HG03439 (cell line): Measurements from ENCODE around the gene BCAS4.
"Not testable (repeated sequence)": the region's sequence is repeated elsewhere in the genome, so short reads cannot be mapped to it uniquely, and the experiment has no call there.

ENCODE experiments used
- ATAC-seq: cut with Tn5 transposase; IDR thresholded peaks from one replicate; pipeline ENCODE4 v1.9.1; 2021; ENCODE audit warnings: mild to moderate bottlenecking, moderate library complexity; ENCODE audit not compliant: unreplicated experiment

Gene BCAS4, protein sequence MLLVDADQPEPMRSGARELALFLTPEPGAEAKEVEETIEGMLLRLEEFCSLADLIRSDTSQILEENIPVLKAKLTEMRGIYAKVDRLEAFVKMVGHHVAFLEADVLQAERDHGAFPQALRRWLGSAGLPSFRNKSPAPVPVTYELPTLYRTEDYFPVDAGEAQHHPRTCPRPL

DNA sequence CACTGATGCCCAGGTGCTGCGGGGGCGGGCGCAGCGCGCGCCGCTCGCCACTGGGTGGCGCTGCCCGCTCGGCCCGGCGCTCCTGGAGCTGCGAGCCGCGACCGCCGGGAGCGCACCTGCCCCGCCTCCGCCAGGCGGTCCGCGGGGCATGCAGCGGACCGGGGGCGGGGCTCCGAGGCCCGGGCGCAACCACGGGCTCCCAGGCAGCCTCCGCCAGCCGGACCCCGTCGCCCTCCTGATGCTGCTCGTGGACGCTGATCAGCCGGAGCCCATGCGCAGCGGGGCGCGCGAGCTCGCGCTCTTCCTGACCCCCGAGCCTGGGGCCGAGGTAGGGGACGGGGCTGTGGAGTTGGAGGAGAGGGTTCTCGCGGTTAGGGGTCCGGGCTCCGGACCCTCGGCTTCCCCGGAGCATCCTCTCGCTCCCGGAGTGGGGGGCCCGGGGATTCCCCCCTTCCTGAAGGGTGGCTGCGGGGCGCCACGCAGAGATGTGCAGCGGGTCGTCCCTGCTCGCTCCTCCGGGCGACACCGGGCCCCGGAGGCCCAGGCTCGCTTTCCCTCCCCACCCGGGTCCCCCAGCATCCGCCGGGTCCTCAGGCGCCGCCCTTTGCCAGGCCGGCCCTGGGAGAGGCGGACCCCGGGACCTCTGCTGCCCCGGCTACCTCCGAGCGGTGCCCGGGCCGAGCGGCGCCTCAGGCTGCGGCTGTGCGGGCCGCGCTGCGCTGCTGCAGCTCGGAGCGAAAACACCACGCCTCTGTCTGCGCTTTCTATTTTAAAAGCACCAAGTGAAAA is at the start of gene BCAS4:
Gene BCAS4, plus strand, starts transcription at position 216 of the 789 bp plus-strand sequence. Its CDS starts 23 bp downstream, at position 239.
- ATAC-seq, result peak; percentile 61

DNA sequence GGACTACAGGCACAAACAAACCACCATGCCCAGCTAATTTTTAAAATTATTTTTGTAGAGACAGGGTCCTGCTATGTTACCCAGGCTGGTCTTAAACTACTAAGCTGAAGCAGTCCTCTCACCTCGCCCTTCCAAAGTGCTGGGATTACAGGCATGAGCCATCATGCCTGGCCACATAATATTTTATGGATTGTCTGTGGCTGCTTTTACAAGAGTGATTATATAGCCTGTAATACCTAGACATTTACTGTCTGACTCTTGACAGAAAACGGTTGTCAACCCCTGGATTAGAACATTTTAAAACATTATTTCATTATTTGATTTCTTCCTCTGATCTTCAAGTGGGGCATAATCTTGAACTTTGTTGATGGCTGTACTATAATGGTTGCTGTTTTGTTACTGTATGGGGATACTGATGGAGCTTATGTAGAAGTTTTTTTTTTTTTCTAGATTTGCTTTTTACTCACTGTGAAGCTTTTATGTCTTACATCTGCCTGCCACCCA is 49.2 kb upstream of the BCAS4 start:
- ATAC-seq, result no peak

DNA sequence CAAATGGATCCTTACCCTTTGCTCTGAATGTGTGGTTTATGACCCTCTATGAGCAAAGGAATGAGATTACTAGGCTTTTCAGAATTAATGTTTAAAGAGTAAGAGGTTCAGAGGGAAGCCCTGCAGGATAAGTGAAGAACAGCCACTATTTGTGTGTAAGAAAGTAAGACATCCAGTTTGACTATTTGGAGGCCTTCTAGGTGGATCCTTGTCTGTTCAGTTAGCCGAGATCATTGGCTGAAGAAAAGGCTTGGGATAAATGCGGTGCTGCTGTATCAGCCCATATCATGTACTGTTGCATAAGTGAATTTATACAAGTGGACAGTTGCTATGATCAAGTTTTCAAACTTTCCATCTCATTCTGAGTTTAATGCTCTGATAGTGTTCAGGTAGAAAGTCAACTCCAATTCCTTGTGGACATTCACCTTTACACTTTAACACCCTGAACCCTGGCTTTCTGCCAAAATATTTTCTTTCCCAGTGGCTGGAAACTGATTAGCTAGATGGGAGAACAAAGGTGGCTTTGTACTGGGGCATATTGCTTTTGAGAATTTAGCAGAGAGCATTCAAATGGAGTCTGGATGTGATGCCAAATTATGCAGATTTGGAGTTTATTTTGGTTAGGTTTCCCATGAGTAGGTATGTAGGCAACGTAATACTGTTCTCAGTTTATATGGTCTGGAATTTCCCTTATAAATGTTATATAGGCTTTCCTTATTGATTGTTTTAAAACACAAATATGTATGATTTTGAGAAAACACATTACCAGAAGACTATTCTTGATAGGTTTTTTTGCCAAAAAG is 48.5 kb upstream of the BCAS4 start:
- ATAC-seq, result no peak

DNA sequence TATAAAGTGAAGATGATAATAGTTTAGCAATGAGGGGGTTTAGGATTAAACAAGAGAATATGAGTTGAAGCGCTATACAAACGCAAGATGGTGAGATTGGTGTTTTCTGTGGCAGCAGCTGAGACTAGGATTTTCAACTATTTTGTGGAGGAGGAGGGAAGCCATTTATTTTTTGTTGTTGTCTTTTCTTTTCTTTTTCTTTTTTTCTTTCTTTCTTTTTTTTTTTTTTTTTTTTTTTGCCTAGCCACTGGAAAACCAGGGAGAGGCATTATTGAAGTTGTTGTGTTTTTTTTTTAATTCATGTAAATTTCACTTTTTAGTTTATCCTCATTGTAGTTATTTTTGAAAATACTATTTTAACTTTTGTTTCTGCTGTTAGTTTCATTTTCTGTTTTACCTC is 47.6 kb upstream of the BCAS4 start:
- no peak for ATAC-seq

DNA sequence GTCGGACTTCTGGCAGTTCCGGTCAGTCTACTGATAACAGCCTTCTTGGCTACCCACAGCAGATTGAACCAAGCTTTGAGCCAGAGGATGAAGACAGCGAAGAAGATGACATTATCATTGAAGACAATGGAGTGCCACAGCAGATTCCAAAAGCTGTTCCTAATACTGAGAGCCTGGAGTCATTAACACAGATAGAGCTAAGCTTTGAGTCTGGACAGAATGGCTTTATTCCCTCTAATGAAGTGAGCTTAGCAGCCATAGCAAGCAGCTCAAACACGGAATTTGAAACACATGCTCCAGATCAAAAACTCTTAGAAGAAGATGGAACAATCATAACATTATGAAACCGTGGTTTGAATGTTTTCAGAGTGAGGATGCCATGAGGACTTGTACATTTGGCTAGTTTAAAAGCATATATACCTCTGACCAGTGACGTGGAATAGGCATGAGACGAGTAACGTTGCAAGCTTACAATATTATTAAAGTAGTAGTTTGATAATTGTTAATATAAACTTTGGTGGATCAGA is 44.7 kb upstream of the BCAS4 start:
- no peak for ATAC-seq

DNA sequence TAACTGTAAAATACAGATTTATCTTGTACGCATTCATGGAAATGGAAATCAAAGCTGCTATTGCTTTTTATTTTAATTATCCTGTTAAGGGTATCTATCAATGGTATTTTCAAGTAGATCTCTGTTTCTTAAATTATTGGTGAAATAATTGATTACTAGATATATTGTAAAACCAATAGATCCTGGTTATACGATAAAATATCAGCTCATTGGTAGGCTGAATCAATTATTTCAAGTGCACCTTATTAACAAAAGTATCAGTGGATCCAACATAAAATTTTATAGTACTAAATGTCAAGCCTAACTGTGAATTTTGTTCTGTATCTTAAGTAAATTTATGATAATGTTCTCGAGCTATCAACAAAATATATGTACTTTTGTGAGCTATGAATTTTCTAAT is 41.7 kb upstream of the BCAS4 start:
- no peak for ATAC-seq

DNA sequence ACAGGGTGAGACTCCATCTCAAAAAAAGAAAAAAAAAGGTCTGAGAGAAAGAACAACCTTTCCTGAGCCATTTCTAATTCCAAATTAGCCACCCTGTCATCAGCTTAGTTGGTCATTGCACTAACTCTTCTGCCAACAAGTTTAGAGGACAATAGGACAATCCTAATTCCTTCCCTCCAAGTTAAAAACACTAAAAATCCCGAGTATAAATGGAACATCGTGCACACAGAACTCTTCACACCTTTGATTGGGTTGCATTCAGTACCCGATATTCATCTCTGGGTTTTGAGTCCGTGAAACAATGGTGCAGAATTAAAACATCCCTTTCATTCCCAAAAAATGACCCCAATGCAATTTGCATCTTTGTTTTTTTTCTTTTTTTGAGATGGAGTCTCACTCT is 40.4 kb upstream of the BCAS4 start:
- ATAC-seq, result no peak

DNA sequence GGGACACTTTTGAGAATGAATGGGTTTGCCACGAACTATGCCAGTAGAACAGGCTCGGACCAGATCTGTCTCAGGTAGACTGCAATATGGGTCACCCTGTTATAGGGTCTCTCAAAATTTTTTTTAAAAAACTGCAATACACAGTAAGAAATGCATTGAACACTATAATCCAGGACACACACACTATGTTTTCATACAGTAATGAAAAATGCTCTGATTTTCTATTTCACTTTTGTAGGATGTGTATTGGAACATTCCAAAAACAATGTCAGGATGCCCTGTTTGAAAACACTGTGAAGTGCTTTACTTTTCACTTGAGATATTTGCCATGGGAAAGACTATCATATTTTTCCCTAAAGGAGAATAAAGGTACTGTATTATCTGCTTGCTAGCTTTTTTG is 38.4 kb upstream of the BCAS4 start:
- no peak for ATAC-seq

DNA sequence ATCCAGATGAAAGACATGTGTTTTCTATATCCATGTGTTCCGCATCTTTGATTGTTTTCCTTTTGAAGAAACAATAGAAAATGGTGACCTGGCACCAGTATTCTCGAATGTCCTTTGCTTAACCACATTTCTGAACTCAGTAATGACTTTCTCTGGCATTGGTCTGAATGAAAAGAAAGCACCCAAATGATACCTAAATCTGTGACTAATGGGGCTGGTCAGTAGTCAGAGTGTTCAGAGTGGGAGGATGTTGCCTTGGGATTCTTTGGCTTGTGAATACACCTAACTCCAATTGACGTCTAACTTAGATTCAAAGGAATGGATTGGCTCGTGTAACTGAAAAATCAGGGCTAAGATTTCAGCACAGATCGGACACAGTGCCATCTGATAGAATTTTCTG is 36.4 kb upstream of the BCAS4 start:
- no peak for ATAC-seq

DNA sequence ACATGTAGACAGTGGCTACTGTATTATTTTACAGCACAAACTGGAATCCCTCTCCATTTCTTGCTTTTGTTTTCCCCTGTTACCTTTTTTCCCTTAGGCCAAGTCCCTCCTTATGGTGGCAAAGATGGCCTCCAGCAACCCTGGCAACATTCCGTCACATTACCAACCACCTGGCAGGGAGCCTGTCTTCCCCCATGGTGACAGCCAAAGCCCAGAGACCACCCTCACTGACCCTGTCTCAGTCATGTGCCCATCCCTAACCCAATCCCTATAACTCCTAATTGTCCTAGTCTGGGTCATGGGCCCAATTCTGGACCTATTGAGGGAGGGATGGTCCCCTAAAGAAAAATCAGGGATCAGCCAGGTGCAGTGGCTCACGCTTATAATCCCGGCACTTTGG is 35.9 kb upstream of the BCAS4 start:
- ATAC-seq, result no peak

DNA sequence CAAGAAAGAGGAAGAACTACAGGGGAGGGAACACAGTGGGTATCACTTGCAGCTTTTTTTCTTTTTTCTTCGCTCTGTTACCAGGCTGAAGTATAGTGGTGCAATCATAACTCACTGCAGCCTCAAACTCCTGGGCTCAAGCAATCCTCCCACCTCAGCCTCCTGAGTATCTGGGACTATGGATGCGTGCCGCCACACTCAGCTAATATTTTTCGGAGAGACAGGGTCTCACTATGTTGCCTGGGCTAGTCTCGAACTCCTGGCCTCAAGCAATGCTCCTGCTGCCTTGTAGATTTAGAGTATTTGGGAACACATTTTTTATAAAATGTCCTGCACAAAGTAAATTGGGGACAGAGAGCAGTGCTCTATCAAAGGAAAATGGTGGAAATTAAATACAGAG is 35.2 kb upstream of the BCAS4 start:
- no peak for ATAC-seq

DNA sequence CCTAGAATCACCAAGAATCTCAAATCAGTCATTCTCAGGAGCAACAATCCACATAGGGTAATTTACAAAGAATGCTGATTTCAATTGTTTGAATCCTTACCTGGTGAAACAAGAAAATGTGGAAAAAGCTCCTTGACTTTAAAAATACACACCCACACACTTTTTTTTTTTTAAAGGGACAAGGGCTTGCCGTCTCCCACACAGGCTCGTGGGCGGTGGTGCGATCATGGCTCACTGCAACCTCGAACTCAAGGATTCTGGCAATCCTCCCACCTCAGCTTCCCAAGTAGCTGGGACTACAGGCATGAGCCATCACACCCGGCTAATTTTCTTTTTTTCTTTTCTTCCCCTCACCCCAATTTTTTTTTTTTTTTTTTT is 32.8 kb upstream of the BCAS4 start:
- ATAC-seq, result no peak

DNA sequence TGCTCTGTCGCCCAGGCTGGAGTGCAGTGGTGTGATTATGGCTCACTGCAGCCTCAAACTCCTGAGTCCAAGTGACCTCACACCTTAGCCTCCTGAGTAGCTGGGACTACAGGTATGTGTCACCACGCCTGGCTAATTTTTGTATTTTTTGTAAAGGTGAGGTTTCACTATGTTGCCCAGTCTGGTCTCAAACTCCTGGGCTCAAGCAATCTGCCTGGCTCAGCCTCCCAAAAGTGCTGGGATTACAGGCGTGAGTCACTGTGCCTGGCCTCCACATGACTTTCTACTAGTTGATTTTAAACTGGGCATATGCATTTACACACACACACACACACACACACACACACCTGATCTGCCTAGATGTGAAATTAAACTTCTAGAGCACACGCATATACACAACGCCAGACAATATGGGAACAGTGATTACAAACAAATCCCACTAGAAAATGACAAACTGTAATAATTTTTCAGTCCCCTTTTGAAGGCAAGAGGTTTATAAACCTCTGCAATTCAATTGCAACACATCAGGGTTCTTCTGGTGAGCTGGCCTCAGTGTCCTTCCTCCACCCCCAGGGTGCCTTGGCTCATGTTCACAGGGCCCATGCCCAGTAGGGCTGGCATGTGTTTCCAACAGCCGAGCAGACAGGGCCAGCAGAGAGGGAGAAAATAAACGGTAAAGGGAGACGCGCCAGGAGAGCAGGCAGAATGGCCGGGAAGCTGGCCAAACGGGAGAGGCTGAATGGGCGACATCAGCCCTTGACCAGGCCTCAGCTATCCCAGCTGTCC is 32.2 kb upstream of the BCAS4 start:
- ATAC-seq, result no peak

DNA sequence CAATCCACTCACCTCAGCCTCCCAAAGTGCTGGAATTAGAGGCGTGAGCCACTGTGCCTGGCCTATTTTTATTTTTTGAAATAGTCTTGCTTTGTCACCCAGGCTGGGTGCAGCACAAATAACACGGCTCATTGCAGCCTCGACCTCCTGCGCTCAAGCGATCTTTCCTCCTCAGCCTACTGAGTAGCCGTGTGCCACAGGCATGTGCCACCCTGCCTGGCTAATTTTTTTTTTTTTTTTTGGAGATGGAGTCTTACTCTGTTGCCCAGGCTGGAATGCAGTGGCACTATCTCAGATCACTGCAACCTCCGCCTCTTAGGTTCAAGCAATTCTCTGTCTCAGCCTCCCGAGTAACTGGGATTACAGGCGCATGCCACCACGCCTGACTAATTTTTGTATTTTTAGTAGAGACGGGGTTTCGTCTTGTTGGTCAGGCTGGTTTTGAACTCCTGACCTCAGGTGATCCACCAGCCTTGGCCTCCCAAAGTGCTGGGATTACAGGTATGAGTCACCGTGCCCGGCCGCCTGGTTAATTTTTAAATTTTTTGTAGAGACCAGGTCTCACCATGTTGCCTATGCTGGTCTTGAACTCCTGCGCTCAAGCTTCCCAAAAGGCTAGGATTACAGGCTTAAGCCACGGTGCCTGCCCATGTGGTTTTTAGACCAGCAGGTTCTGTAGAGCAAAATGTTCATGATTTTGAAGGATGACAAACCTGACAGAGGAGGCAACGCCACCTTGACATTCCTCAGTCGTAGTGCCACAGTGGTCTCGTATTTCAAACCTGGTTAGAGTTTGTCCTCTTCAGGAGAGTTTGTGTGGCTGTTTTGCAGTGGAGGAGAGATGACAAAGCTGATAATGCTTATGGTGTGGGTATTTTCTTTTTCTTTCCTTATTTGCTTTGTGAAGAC is 31.1 kb upstream of the BCAS4 start:
- ATAC-seq, result not testable (repeated sequence)

DNA sequence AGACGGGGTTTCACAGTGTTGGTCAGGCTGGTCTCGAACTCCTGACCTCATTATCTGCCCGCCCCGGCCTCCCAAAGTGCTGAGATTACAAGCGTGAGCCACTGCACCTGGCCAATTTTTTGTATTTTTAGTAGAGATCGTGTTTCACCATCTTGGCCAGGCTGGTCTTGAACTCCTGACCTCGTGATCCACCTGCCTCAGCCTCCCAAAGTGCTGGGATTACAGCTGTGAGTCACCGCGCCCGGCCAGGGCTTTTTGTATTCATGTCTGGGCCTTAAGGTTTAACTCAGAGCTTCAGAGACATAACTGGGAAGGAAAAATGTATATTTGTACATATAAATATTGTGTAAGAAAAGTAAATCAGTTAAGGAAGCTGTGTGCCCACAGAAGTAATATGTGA is 29.6 kb upstream of the BCAS4 start:
- not testable (repeated sequence) for ATAC-seq

DNA sequence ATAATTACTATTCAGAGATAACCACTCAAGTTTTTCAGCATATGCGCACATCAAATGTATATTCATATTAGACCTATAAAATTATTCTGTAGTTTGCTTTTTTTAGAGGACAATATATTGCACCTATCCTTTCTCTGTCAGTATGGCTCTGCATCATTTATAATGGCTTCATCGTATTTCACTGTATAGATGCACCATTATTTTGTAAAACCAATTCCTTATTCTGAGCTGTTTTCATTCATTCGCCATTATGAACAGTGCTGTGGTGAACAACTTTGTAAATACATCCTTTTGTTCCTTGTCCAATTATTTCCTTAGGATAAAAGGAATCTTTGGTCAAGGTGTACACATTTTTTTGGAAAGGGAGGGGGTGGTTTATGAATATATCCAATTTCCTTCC is 29.2 kb upstream of the BCAS4 start:
- no peak for ATAC-seq

DNA sequence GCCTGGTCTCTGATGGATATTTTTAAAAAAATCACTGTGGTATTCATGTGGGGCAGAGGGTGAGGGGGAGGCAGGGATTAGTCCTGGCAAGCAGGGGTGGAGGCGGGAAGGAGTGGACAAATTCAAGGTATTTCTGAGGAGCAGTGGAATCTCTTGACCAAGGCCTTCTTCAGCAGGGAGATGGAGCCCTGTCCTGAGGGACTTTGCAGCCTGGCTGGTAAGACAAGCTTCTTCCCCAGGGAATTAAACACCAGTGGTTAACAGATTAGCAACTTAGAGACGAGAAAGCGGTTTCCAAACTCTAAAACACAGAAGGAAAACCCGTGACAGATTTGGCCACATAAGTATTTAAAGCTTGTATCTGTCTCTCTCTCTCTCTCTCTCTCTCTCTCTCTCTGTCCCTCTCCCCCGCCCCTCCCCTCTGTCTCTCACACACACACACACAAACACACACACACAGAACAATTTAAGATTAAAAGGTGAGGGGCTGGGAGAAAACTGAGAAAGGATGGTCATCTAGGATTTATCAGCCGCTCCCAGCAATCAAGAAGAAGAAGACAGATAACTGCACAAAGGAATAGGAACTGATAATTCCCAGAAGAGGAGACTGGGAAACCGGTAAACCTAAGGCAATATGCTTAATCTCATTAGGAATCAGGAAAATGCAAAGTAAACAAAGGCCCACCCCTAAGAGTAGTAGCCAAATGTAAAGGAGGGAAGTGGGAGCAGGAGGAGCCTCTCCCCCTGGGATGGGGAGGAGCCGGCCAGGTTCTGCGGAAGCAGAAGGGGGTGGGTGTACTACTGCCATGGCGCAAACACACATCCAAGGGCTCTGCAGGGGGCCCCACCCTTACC is 27.7 kb upstream of the BCAS4 start:
- not testable (repeated sequence) for ATAC-seq

DNA sequence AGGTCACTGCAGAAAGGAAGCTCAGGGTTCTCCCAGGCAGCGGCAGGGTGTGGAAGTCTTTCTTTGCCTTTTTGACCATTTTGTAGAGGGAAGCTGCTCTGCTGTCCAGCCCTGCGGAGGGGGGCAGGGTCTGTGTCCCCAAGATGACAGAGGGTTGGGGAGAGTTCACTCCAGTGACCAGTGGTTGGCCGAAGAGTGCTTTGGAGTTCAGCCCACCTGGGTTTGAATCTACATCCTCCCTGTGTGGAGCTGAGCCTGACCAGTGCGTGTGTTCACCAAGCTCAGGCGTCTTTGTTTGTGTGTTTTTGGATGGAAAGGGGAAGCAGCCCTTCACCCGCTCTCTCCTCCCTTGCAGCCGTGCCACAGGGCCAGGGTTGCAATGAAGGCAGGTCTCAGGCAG is 25.9 kb upstream of the BCAS4 start:
- not testable (repeated sequence) for ATAC-seq
